Renal cortex interstitium (tissue), 11 donors: ENCODE results near the gene NPFF. TPM values are rescaled to one million over a fixed set of nuclear protein-coding genes. Genes with fewer than 3 reads are reported as not detected.

Experiments
- DNase-seq, 11 donors: peaks; one replicate each; pipeline ENCODE4 v3.0.0-alpha.2; 2013; ENCODE audit warnings: low read depth in 9 of 11, low spot score in 4 of 11; ENCODE audit errors: extremely low read depth in 1 of 11
- polyA plus RNA-seq, 3 donors: library from polyadenylated mRNA; unstranded; fragments of 120-200 nt; gene quantifications; one replicate each; pipeline ENCODE4 v1.2.1, GENCODE V29; 2013; ENCODE audit not compliant: insufficient read length in 3 of 3

NPFF gene
- polyA plus RNA-seq, 3 donors, result 0.47 to 1.00 (median 0.81) TPM

DNA sequence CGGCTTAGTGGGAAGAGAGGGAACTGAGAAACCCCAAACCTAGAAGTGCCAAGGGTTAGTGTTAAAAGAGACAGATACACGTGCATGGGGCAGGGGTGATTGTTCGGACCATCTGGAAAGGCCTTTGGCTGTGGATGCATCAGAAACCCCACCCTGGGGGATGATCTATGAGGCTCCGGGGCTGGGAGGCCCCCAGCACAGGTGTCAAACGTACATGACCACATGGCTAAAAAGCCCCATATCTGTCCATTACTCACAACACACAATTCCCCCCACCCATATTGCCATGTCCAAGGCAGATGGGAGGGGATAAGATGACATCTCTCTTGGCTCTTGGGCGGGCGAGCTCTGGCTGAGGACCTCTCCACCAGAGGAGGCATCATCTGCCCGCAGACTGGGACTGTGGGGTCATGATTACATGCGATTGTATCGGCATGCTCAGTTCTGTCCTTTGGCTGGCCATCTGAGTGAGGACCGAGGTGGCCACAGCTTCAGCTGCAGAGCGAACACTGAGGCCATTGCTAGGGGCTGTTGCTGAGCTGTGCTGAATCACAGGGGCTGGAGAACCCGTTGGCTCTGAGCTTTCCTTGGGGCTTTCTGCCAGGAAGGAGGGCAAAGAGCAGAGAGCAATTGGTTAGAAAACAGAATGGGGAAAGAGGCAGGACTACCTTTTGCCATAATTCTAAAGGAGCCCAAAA, 9.6 kb upstream of the NPFF start:
- no peak for DNase-seq

GRCh38 chr12:53515291-53515680, 8.0 kb upstream of the NPFF start:
- no peak for DNase-seq

DNA sequence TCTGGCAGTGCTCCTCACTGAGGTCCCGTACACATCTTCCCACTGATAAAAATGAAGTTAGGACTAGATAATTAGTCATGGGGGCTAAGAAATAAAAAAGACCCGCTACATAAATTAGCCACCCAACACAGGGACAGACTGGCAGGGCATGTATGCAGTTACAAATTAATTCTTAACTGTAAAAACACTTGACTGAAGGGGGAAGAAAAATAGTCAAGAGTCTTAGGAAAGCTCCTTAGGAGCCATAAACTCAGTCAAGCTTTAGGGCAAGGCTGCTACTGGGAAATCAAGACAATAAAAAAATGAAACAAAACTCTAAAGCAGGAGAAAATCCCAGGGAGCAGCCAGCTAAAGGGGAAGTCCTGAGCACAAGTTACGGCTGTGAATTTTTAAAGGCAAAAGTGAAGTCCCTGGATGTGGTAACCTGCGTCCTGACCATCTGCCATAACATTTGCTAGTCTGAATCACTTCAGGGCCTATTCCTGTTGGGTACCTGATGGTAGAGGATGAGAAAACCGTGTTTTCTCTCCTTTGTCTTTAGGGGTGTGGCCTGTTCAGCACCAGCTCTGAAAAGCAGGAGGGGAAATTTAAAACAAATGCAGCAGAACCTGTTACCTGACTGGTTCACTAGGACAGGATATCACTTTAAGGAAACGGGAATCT, 7.5 kb upstream of the NPFF start:
- no peak for DNase-seq

GRCh38 chr12:53513712-53514410, 6.6 kb upstream of the NPFF start:
- no peak for DNase-seq

DNA sequence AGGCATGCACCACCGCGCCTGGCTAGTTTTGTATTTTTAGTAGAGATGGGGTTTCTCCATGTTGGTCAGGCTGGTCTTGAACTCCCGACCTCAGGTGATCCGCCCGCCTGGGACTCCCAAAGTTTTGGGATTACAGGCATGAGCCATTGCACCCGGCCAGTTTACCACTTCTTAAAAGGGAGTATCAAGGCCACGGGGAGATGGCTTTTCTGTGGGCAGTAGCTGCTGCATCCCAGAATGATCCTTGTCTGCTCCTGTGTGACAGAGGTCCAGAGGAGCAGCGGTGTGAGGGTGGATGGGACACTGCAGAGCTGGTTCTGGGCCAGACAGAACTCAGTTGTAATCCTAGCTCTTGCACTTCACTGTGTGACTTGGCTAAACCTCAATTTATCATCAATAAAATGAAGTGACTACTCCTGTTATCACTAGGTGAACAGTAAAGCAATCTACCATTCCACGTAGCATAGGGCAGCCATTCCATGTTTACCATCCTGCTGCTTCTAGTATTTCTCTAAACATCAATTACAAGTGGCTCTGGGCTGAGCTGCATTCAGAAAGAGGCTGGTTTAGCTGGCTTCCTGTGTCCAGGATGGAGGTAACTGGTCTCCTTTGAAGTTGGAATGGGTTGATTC, 3.0 kb upstream of the NPFF start:
- no peak for DNase-seq

DNA sequence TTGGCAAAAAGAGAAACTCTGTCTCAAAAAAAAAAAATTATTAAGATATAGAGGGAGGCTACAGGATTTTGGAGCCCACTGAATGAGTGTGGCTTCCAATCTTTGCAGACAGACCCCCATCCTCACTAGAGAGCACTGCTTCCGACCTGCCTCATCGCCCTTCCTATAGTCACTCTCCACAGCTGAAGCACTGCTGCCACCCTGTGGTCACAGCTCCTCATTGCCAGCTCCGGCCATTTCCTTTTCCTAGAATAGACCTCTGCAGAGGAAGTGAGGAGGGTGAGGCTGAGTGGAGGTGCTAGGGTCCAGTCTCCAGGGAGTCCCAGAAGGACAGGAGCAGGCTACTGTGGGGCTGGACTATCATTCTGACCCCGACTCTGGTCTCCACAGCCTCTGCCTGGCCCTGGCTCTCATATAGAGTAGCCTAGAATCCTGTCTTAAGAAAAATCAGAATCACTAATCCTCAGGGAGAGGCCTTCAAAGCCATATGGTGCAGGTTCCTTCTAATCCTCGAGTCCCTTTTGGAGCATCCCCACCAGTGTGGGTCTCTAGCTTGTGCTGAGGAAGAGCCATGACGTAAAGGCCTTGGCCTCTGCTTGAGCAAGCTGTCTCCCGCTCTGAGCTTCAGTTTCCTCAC, 1.4 kb upstream of the NPFF start:
- peak in 8 of 11 donors; percentile 68 to 87 (median 76) for DNase-seq

DNA sequence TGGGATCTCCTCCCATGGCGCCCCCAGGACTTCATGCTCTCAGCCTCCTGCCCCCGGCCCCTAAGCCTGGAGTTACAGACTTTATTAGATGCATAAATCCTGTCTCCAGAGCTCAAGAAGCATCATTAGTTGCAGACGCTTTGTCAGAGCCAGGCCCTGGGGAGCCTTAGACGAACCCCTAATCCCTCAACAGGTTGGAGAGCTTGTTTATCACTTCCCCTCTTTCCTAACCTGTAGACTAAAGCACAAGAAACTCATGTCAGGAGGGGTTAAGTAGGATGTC, 260 bp upstream of the NPFF start:
- DNase-seq, result no peak

- DNase-seq, result no peak
Measured at GRCh38 chr12:53506450-53506785, 866 bp downstream of the NPFF start.

- no peak for DNase-seq
Measured at GRCh38 chr12:53505555-53506449, 1.5 kb downstream of the NPFF start.

- no peak for DNase-seq
Measured at GRCh38 chr12:53505086-53505485, 2.2 kb downstream of the NPFF start.

DNA sequence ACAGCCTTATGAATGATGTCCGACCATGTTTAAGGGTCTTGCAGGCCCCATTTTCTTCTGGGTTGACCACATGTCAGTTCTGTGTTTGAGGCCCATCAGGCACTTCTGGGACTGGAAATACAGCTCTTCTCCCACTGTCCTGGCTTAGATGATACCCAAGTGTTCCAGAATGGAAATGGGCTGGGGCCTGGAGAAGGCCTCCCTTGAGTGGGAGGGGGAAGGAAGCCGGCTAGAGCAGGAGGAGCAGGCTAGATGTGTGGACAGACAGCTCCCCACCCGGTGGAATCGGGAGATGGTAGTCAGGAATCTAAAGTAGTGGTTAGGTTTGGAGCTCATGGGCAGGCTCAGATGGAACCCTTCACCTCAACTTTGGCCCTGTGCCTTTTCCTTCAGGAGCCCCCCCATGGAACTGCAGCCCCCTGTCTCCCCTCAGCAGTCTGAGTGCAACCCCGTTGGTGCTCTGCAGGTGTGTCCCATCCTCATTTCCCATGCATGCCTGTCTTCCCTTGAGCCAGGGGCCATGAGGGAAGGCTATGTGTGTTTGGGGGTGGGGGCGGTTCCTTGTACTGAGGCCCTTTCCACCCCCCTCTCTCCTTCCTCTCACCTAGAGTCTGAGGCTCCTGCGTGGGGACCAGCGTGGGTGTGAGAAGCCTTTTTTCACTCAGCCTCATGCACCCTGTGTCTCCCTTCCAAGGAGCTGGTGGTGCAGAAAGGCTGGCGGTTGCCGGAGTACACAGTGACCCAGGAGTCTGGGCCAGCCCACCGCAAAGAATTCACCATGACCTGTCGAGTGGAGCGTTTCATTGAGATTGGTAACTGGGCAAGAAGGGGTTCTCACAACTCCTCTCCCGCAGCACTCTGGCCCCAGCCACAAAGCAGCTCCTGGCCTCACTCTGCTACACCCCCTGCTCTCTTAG, 3.0 kb downstream of the NPFF start:
- no peak for DNase-seq

DNA sequence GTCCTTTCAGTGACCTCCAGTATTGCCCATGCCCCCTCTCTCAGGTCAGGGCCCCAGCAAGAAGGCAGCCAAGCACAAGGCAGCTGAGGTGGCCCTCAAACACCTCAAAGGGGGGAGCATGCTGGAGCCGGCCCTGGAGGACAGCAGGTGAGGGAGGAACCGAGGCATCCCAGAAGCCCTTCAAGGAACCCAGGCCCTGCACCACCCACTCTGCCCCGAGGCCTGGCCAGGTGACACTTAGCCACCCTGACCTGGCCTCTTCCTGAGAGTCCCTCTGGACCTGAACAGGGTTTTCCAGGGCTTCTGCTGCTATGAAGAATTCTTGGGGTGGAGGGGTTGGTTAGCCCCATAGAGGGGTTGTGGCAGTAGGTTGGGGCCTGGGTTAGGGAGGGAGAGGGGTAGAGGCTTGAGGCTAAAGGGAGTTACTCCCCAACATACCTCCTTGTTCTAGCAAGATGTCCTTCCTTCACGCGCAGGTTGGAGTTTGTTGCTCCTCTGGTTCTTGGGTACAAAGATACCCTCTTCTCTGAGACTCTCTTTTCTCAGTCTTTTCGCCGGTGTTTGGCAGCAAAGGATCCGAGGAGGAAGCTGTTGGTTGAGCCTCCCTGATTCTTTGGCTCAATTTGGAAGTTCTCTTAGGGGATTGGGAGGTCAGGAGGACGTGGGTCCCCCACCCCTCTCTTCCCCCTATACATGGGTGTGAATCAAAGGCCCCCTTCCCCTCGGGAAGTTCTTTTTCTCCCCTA, 4.1 kb downstream of the NPFF start:
- no peak for DNase-seq

- DNase-seq, result no peak
Measured at GRCh38 chr12:53502331-53502730, 5.0 kb downstream of the NPFF start.

GRCh38 chr12:53501615-53502181, 5.6 kb downstream of the NPFF start:
- DNase-seq, result no peak

DNA sequence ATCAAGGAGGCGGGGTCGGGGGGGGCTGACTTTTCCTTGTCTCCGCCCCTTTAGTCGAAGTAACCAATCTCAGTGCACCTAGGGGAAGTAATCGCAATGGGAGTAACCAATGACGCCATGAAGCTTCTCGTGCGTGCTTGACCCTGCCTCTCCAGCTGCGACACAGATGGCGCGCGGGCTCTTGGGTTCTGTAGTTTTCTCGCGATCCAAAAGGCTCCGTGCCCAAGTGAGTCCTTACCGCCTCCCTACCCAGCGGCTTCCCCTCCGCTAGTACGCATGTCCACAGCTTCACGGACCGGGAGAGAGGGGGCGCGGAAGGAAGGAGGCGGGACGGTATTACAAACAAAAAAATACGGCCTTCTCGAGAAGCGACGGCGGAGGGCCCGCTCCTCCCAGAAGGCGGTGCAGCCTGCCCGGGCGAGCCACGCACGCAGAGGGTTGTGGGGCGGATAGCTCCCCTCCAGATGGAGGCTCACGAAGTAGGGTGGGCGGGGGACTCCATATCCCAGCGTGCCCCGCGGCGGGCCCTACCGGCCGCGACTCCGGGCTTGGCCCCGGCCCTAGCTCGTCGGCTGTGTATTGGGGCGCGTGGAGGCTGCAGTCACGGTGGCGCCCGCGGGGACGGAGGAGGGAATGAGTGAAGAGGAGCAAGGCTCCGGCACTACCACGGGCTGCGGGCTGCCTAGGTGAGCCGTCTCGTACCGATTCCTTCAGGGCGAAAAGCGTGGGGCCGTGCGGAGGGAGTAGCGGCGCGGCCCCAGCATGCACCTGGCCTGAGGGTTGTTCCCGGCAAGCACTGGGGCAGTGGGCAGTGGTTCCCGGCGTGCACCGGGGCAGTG, 6.3 kb downstream of the NPFF start, which contains the start of gene TARBP2:
Gene TARBP2 (plus strand): TSS at position 508 of the 839 bp plus-strand sequence. CDS start 126 bp downstream, at position 634.
- DNase-seq, result peak; percentile 95 to 100 (median 98)
